ENCODE data around the gene MPPE1. TPM values are rescaled to one million over a fixed set of nuclear protein-coding genes. Genes with fewer than 3 reads are reported as not detected.
"Not testable (repeated sequence)": the region's sequence is repeated elsewhere in the genome, so short reads cannot be mapped to it uniquely, and the experiment has no call there.

The MPPE1 gene
- polyA plus RNA-seq, 1 experiment = 21.9 TPM

- ChIA-PET CTCF (interaction anchor here (0.6 to 4.0 kb wide), 7 partner anchors 9 to 91 kb away, joined by 3 to 33 read pairs (median 5); no protein-coding TSS in a partner anchor), POLR2A (interaction anchor here (0.6 to 2.6 kb wide), 5 partner anchors 16 to 47 kb away, joined by 5 to 13 read pairs (median 7); partner anchors contain the start of gene IMPA2)
- TF ChIP-seq, protein P1, sequence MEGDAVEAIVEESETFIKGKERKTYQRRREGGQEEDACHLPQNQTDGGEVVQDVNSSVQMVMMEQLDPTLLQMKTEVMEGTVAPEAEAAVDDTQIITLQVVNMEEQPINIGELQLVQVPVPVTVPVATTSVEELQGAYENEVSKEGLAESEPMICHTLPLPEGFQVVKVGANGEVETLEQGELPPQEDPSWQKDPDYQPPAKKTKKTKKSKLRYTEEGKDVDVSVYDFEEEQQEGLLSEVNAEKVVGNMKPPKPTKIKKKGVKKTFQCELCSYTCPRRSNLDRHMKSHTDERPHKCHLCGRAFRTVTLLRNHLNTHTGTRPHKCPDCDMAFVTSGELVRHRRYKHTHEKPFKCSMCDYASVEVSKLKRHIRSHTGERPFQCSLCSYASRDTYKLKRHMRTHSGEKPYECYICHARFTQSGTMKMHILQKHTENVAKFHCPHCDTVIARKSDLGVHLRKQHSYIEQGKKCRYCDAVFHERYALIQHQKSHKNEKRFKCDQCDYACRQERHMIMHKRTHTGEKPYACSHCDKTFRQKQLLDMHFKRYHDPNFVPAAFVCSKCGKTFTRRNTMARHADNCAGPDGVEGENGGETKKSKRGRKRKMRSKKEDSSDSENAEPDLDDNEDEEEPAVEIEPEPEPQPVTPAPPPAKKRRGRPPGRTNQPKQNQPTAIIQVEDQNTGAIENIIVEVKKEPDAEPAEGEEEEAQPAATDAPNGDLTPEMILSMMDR (IDR thresholded peaks at IDR 0.05; ENCODE audit: low read depth, low read length) = no peak
- peak; percentile 87 for DNase-seq (ENCODE audit: low read depth, low spot score)
- Histone ChIP-seq H3K9me3 (ENCODE audit: control insufficient read depth, insufficient read depth, low read length) (no peaks in the 10 kb centered on the region; the same call in 1 of the 2 replicates), H3K4me3 (ENCODE audit: low read depth, low read length) (peak overlapping the region; percentile 37), H3K27me3 (ENCODE audit: control insufficient read depth, insufficient read depth, low read length) (no peaks in the 10 kb centered on the region), H3K27ac (ENCODE audit: low read depth, low read length) (peak overlapping the region; percentile 89)
Observed at GRCh38 chr18:11947214-11948191, 39.4 kb upstream of the MPPE1 start.

DNA sequence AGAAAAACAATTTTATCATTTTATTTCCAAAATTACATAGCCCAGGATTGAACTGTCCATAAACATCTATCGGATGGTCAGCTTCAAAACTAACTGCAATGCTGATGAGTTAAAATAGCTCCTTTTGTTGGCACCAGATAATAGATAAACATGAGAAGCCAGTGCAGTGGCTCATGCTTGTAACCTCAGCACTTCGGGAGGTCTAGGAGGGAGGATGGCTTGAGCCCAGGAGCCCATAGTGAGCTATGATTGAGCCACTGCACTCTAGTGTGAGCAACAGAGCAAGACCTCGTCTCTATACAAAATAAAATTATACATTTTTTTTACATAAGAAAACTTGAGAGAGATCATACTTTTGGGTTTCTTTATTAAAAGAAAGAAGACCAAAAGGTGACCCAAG, 38.6 kb upstream of the MPPE1 start:
- no peak overlapping the region for H3K4me3 ChIP-seq (ENCODE audit: low read depth, low read length)
- no peak for DNase-seq (ENCODE audit: low read depth, low spot score)
- H3K27ac ChIP-seq (ENCODE audit: low read depth, low read length) = peak overlapping the region; percentile 89
- H3K27me3 ChIP-seq (ENCODE audit: control insufficient read depth, insufficient read depth, low read length) = no peaks in the 10 kb centered on the region
- ChIA-PET CTCF (interaction anchor here (0.6 to 2.2 kb wide), 6 partner anchors 9 to 92 kb away, joined by 3 to 20 read pairs (median 4); no protein-coding TSS in a partner anchor), POLR2A (interaction anchor here (0.7 to 1.5 kb wide), 4 partner anchors 10 to 48 kb away, joined by 4 to 9 read pairs (median 6); partner anchors contain the start of gene IMPA2)
- TF ChIP-seq, protein P1 (IDR thresholded peaks at IDR 0.05; ENCODE audit: low read depth, low read length) = no peak
- H3K9me3 ChIP-seq (ENCODE audit: control insufficient read depth, insufficient read depth, low read length) = no peaks in the 10 kb centered on the region; the same call in 1 of the 2 replicates

DNA sequence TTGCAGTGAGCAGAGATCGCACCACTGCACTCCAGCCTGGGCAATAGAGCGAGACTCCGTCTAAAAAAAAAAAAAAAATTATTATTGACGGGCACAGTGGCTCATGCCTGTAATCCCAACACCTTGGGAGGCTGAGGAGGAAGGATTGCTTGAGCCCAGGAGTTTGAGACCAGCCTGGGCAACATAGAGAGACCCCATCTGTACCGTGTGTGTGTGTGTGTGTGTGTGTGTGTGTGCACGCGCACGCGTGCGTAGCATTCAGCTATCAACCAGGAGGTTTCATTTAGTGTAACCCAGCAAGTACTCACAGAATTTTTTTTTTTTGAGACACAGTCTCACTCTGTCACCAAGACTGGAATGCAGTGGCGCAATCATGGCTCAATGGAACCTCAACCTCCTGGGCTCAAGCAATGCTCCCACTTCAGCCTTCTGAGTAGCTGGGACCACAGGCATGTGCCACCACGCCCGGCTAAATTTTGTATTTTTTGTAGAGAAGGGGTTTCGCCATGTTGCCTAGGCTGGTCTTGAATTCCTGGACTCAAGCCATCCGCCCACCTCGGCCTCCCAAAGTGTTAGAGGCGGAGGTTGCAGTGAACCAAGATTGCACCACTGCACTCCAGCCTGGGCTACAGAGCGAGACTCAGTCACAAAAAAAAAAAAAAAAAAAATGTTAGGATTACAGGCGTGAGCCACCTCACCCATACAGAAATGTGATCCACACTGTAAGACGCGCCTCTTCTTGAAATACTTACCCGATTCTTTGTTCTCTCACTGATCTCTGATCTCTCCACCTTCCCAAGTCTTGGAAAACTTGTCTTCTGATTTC, 37.9 kb upstream of the MPPE1 start:
- not testable (repeated sequence) for H3K27ac ChIP-seq (ENCODE audit: low read depth, low read length); H3K4me3 ChIP-seq (ENCODE audit: low read depth, low read length); H3K27me3 ChIP-seq (ENCODE audit: control insufficient read depth, insufficient read depth, low read length); H3K9me3 ChIP-seq (ENCODE audit: control insufficient read depth, insufficient read depth, low read length); DNase-seq (ENCODE audit: low read depth, low spot score)
- CTCF ChIA-PET = interaction anchor here (0.5 to 10.6 kb wide), 9 partner anchors 8 to 1912 kb away, joined by 3 to 342 read pairs (median 4); partner anchors contain the start of gene IMPA2
- POLR2A ChIA-PET = interaction anchor here (0.7 to 1.5 kb wide), 4 partner anchors 10 to 49 kb away, joined by 4 to 9 read pairs (median 6); partner anchors contain the start of gene IMPA2

- TF ChIP-seq, protein P1 (IDR thresholded peaks at IDR 0.05; ENCODE audit: low read depth, low read length) = no peak
- no peak overlapping the region for H3K4me3 ChIP-seq (ENCODE audit: low read depth, low read length)
- H3K27ac ChIP-seq (ENCODE audit: low read depth, low read length) = no peak overlapping the region
- ChIA-PET CTCF (interaction anchor here (0.8 to 10.6 kb wide), 2 partner anchors 52 to 212 kb away, joined by 3 to 342 read pairs; no protein-coding TSS in a partner anchor), POLR2A (no interaction called here)
- no peak for DNase-seq (ENCODE audit: low read depth, low spot score)
- H3K27me3 ChIP-seq (ENCODE audit: control insufficient read depth, insufficient read depth, low read length) = no peaks in the 10 kb centered on the region
- H3K9me3 ChIP-seq (ENCODE audit: control insufficient read depth, insufficient read depth, low read length) = no peaks in the 10 kb centered on the region; the same call in 1 of the 2 replicates
Observed at GRCh38 chr18:11944786-11945185, 36.7 kb upstream of the MPPE1 start.

GRCh38 chr18:11944252-11944651, 36.1 kb upstream of the MPPE1 start:
- POLR2A ChIA-PET = no interaction called here

More at GRCh38 chr18:11944252-11944651, 36.1 kb upstream of the MPPE1 start:
- H3K9me3 ChIP-seq (ENCODE audit: control insufficient read depth, insufficient read depth, low read length) = no peaks in the 10 kb centered on the region; the same call in 1 of the 2 replicates
- H3K27ac ChIP-seq (ENCODE audit: low read depth, low read length) = no peak overlapping the region
- TF ChIP-seq, protein P1 (IDR thresholded peaks at IDR 0.05; ENCODE audit: low read depth, low read length) = no peak
- DNase-seq (ENCODE audit: low read depth, low spot score) = no peak
- CTCF ChIA-PET = interaction anchor here (10.6 kb wide), 1 partner anchor 52 kb away, joined by 342 read pairs; no protein-coding TSS in a partner anchor
- no peak overlapping the region for H3K4me3 ChIP-seq (ENCODE audit: low read depth, low read length)
- no peaks in the 10 kb centered on the region for H3K27me3 ChIP-seq (ENCODE audit: control insufficient read depth, insufficient read depth, low read length)
